ENCODE measurements around the gene TMEM184B.

- TF ChIP-seq CTCF (IDR thresholded peaks at IDR 0.05; ENCODE audit: insufficient read depth, low read length, poor library complexity, severe bottlenecking) (no peak), EZH2phosphoT487 (conservative IDR thresholded peaks at IDR 0.05; ENCODE audit: low read length) (no peak)
These were observed 37.9 kb upstream of the TMEM184B start for GRCh38 chr22:38310518-38311322.

Measured in SU-DHL-6 (cell line).